Stimulated activated CD4-positive, alpha-beta T cell treated with anti-CD3 and anti-CD28 coated beads, Interleukin-4, amount 100 ng/mL, for 4 hours (primary cell): Measurements from ENCODE around the gene MVK.
"Not testable (repeated sequence)": the region's sequence is repeated elsewhere in the genome, so short reads cannot be mapped to it uniquely, and the experiment has no call there.

Experiments used
- DNase-seq, 2 experiments: peaks; one replicate each; pipeline ENCODE4 v3.0.0-alpha.2; 2020

MVK gene

DNA sequence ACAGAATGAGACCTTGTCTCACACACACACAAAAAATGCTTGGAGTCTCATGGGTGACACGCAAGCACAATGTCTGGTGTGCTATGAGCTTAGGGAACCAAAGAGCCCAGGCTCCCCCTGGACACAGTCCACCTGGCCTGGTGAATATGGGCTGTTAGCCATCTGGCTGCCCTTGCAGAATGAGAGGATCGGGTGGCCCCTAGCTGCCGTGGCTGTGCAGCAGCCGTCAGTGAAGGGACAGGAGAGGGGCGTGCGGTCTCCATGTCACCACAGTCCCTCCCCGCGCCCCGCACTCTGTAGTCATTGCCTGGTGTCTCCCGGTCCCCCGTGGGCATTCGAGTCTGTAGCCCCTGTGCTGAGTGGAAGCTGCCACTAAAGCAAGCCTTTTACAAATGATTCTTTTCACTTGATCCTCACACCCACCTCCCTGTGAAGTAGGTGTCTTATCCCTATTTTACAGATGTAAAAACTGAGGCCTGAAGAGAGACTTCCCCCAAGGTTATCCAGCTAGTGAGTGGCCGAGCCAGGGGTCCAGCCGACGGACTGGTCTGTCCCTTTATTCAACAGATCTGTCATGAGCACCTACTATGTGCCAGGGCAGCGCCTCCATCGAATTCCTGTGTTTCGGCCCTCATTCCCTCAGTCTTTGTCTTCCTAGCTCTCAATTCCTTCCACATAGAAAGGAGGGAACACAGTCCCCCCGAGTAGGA lies 18.8 kb downstream of the MVK start:
- DNase-seq: no peak

GRCh38 chr12:109592905-109593272 lies 19.3 kb downstream of the MVK start:
- no peak for DNase-seq

DNA sequence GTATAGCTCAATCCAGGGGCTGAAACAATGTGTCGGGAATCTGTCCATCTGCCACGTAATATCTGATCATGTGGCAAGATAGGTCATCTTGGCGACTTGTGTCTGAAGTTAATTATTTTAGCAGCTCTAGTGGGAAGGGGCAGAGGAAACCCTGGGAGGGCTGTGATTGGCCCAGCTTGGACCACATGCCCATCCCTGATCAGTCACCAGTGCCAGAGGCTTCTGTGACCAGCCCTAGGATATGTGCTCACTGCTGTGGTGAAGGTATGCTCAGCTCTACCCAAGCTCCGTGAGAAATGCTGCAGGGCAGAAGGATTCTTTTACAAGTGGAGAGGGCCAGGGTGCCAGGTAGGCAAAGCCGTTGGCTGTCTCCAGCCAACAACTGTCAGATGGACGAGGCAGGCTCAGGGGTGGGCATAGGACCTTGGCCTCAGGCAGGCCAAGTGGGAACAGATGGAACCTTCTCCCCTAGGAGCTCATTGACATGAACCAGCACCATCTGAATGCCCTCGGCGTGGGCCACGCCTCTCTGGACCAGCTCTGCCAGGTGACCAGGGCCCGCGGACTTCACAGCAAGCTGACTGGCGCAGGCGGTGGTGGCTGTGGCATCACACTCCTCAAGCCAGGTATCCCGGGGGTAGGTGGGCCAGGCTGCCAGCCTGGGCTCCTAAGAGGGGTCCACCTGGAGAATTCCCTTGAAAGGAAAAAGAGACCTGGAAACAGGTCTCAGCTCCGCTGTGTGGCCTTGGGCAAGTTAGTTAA lies 21.1 kb downstream of the MVK start:
- DNase-seq: no peak

DNA sequence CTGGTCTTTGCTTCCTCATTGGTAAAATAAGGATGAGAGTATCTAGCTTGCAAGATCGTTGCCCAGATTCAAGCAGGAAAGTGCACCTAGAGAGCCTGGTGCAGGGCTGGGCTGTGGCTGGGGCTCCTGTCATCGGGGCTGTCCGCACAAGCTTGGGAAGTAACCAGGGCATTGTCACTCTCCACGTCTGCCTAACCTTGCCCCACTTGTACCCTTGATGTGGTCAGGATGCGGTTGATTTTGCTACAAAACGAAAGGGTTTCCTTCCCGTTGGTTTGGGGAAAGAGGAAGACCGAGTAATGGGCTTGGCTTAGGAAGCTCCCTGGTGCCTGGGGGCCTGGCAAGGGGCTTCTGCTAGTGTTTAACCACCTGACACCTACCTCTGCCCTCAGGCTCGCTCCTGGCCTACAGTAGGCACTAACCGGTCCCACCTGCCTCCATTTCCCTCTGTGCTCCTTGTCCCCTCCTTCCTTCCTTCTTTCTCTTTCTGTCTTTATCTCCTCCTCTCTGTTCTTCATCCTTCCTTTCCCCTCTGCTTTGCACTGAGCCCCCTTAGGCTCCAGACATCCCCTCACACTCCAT lies 21.8 kb downstream of the MVK start:
- DNase-seq: no peak

DNA sequence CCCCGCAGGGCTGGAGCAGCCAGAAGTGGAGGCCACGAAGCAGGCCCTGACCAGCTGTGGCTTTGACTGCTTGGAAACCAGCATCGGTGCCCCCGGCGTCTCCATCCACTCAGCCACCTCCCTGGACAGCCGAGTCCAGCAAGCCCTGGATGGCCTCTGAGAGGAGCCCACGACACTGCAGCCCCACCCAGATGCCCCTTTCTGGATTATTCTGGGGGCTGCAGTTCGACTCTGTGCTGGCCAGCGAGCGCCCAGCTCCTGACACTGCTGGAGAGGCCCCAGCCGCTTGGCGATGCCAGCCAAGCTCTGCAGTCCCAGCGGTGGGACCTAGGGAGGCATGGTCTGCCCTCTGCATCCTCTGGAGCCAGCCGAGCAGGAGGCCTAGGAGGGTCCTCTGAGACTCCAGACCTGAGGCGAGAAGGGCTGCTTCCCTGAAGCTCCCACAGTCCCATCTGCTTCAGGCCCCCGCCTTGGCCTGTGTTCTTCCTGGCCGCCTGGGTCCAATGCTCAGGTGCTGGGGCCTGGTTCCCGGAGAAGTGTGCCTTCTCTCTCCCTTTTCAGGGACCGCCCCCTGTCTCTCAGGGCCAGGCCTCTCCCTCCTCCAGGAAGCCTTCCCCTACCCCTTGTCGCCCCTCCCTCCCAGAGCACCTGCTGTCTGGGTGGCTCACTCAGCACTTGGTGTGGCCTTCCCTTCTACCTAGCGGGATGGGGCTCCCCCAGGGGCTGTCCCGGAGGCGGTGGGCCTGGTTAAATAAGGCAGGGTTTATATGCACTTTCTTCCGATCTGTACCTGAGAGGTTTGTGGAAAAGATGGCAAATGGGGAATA lies 23.0 kb downstream of the MVK start:
- DNase-seq: no peak

DNA sequence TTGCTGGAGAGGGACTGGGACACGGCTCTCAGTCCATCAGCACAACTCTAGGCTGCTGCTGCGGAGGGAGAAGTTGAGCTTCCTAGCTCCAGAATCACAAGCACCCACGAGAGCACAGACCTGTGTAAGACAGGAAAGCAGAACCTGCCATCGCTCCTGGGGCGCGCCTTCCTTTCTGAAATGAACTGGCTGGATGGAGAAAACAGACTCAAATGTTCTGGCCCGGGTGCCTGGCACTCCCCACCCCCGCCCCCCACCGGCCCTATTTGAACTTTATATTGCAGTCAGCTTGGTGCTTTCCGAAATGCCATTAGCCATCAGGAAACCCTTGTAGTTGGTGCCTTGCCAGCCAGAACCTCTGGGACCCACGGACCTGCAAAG lies 23.8 kb downstream of the MVK start:
- DNase-seq: no peak

DNA sequence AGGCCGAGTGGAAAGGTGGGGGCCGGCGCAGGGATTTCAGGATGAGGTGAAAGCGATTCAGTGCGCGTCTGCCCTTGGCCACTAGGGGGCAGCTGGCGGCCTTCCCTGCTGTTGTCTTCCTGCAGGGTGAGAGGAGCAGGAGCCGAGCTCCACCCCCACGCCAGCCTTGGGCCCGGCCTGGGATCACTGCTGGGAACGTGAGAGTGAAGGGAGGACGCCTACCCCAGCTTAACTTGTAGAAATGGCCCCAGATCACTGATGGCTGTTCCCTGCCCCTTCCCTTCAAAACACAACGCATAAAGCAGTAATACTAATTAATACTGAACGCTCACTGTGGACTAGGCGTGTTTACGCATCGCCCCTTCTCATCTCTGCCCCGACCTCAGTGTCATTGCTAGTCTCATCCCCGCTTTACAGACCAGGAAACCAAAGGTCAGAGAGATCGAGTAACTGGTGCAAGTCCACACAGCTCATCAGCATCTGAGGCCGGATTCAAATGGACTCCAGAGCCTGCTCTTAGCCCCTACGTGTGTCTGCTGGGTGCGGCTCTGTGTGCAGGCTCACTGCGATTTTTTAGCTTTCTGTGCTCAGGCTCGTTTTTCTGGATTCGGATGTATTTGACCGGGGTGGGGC lies 24.3 kb downstream of the MVK start:
- peak; percentile 38 to 61 for DNase-seq

DNA sequence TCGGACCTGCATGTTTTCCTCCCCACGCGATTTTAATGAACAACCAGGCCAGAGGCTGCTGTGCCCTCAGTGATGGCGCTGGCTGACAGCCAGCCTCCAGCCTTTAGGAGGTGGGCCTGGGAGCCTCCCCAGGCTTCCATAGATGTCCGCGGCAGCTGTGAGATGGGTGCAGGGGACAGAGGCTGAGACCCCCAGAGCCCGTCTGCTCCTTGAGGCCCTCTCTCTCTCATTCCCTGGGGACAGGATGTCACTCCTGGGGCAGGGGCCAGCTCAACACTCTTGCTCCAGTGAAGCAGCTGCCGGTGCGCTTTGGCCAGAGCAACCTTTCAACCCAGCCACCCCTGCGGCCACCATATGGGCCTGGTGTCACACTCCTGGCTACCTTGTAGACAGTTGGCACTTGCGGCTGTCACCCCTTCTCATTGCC lies 24.8 kb downstream of the MVK start:
- no peak for DNase-seq

DNA sequence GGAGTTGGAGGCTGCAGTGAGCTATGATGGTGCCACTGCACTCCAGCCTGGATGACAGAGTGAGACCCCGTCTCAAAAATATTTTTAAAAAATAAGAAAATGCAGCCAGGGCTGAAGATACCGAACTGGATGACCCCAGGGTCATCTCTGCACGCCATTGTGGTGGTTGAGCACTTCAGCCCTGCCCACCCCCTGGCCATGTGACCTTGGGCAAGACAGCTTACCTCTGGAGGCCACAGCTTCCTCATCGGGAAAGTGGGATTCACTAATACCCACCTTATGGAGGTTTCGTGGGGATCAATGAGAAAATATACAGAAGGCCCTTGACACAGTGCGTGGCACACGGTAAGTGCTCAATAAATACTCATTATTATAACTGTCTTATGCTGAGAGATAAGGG lies 25.5 kb downstream of the MVK start:
- no peak for DNase-seq

- no peak for DNase-seq
Measured at GRCh38 chr12:109600481-109600880, 26.9 kb downstream of the MVK start.

- DNase-seq: no peak
Measured at GRCh38 chr12:109600995-109601394, 27.4 kb downstream of the MVK start.

DNA sequence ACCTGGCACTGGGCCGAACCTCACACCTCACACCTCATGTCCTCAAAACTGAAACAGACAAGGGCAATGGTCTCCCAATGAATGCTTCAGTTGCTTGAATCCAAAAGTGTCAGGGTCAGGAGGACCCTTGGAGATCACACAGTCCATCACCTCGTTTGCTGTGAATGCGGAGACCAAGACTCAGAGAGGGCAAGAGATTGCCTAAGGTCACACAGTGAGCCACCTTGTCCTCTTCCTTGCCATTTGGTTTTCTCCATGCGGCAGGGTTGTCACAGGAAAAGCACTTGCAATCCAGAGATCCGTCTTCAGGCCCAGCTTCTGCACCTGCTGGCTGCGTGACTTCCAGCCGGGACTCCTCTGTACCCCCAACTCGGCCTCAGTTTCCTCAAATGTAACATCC lies 28.0 kb downstream of the MVK start:
- no peak for DNase-seq

- DNase-seq: not testable (repeated sequence)
Measured at GRCh38 chr12:109602132-109602531, 28.5 kb downstream of the MVK start.

GRCh38 chr12:109604132-109604585 lies 30.6 kb downstream of the MVK start:
- no peak for DNase-seq

GRCh38 chr12:109605016-109605415 lies 31.4 kb downstream of the MVK start:
- DNase-seq: no peak

DNA sequence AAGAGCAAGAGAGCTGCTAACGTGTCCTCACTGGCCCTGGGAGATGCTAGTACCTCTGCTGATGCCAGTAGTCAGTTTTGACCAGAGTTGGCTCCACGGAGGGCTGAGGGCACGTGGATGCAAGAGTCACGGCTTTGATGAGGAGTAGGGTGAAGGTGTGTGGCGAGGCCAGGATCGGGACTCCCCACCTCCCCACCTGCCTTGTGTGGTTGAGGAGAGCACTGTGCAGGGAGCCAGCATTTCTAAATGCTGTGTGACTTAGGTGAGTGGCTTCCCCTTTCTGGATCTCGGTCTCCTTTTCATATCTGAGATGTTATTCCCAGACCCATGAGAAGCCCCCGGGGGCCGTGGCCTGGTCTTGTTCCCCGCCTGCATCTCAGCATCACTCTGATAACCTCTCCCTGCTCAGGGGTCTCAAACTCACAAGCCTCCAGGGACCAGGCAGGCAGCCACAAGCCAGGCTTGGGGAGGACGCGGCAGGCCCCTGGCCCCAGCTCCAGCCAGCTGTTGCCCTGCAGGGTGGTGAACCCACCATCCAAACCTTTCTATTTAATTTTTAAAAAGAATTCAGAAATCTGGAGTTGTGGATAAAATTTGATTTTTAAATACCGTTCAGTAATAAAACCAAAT lies 32.1 kb downstream of the MVK start:
- DNase-seq: no peak

DNA sequence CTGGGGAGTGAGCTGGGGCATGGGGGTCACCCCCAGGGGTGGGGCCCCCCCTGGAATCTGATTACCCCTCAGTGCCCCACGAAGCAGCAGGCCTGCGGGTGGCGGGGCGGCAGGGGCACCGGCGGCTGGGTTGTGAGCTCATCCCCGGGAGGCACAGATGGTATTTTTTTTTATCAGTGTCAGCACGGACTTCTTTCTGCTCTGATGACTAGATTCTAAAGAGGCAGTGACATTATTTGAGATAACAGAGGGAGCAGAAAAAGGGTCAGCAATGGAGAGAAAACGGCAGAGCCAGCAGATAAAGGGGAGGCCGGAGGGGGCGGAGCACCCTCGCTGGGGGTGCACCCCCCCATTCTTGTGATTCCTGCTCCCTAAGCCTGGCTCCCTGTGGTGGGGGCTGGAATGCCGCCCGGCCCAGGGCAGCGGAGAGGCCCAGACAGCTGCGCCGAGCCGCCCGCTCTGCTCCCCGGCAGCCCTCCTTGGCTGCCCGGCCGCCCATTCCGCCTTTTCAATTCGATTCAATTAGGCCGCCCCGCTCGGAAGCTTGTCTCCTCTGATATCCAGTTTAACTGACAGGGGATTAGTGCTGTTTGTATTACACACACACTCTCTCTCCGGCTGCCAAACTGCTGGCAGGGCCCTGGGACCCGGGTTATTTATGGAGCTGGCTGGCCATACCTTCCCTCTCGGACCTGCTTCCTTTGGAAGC lies 32.9 kb downstream of the MVK start:
- no peak for DNase-seq

GRCh38 chr12:109607618-109608017 lies 34.0 kb downstream of the MVK start:
- no peak for DNase-seq

GRCh38 chr12:109608270-109608669 lies 34.7 kb downstream of the MVK start:
- DNase-seq: no peak

- DNase-seq: no peak
Measured at GRCh38 chr12:109608793-109609192, 35.2 kb downstream of the MVK start.

DNA sequence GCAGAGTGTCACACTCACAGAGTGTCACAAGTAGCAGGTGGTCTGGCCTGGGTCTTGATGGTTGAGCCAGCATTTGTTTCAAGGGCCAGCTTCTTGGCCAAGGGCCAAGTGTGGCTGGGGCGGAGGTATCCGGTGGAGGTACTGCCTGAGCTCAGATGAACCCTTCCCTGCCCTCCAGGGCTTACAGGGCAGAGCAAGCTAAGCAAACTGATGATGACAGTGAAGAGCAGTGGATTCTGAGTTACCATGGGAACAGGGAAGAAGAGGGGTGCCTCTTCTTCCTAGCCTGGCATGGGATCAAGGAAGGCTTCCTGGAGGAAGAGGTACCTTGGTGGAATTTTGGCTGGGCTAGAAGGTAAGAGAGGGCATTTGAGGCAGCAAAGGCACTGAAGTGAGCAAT lies 35.7 kb downstream of the MVK start:
- DNase-seq: no peak

DNA sequence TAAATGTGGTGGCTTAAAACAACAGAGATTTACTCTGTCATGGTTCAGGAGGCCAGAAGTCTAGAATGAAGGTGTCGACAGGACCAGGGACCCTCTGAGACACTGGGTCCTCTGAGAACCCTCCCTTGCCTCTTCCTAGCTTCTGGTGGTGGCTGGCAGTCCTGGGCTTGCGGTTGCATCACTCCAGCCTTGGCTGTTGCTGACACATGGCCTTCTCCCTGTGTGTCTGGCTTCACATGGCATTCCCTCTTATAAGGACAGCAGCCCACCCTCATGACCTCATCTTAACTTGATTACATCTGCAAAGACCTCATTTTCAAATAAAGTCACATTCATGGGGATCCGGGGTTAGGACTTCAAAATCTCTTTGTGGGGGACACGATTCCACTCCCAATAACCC lies 36.9 kb downstream of the MVK start:
- no peak for DNase-seq
